RPMI7951 (cell line): ENCODE measurements around the gene ACOT12. TPM values are rescaled to one million over a fixed set of nuclear protein-coding genes. Genes with fewer than 3 reads are reported as not detected.
A peak's percentile ranks its signal among the peaks of the same experiment; 100 is the strongest.
"Not testable (repeated sequence)": the region's sequence is repeated elsewhere in the genome, so short reads cannot be mapped to it uniquely, and the experiment has no call there.

Experiments used
- DNase-seq: peaks from one replicate; pipeline ENCODE4 v3.0.0-alpha.2; 2012; ENCODE audit warnings: low read depth
- total RNA-seq: library from RNA; depleted of rRNA; stranded (reverse); fragments of >200 nt; shearing (Covaris generic); gene quantifications from 2 replicates; pipeline ENCODE4 v1.2.3, GENCODE V29; 2014; rRNA removed

ACOT12 gene
- not detected in 2 replicates for total RNA-seq

GRCh38 chr5:81393783-81394718 lies at the start of gene ACOT12:
TSS of gene ACOT12 (minus strand) at chr5:81394134. CDS start at chr5:81394114, 20 bp downstream.
- DNase-seq: no peak

GRCh38 chr5:81435023-81435422 lies 41.1 kb upstream of the ACOT12 start:
- no peak for DNase-seq

GRCh38 chr5:81429985-81430384 lies 36.1 kb upstream of the ACOT12 start:
- DNase-seq: no peak

- no peak for DNase-seq
Measured at GRCh38 chr5:81429363-81429762, 35.4 kb upstream of the ACOT12 start.

GRCh38 chr5:81428861-81429260 lies 34.9 kb upstream of the ACOT12 start:
- DNase-seq: peak; percentile 30

GRCh38 chr5:81428446-81428845 lies 34.5 kb upstream of the ACOT12 start:
- no peak for DNase-seq

GRCh38 chr5:81427566-81427965 lies 33.6 kb upstream of the ACOT12 start:
- DNase-seq: no peak

GRCh38 chr5:81426359-81427030 lies 32.6 kb upstream of the ACOT12 start:
- no peak for DNase-seq

GRCh38 chr5:81425569-81425968 lies 31.6 kb upstream of the ACOT12 start:
- DNase-seq: peak; percentile 41

GRCh38 chr5:81424728-81425127 lies 30.8 kb upstream of the ACOT12 start:
- DNase-seq: no peak

GRCh38 chr5:81422671-81423070 lies 28.7 kb upstream of the ACOT12 start:
- peak; percentile 73 for DNase-seq

GRCh38 chr5:81420039-81420667 lies 26.2 kb upstream of the ACOT12 start:
- DNase-seq: peak; percentile 89

- DNase-seq: no peak
Measured at GRCh38 chr5:81418606-81419005, 24.7 kb upstream of the ACOT12 start.

GRCh38 chr5:81417052-81417451 lies 23.1 kb upstream of the ACOT12 start:
- no peak for DNase-seq

- DNase-seq: no peak
Measured at GRCh38 chr5:81409896-81410295, 16.0 kb upstream of the ACOT12 start.

- no peak for DNase-seq
Measured at GRCh38 chr5:81409361-81409760, 15.4 kb upstream of the ACOT12 start.

- no peak for DNase-seq
Measured at GRCh38 chr5:81408496-81408895, 14.6 kb upstream of the ACOT12 start.

GRCh38 chr5:81407811-81408210 lies 13.9 kb upstream of the ACOT12 start:
- DNase-seq: not testable (repeated sequence)

- DNase-seq: no peak
Measured at GRCh38 chr5:81405126-81405891, 11.4 kb upstream of the ACOT12 start.

- DNase-seq: no peak
Measured at GRCh38 chr5:81402192-81402930, 8.4 kb upstream of the ACOT12 start.

GRCh38 chr5:81401266-81401665 lies 7.3 kb upstream of the ACOT12 start:
- no peak for DNase-seq
